A204.1 (cell line): ENCODE measurements around the gene NOP9.

Experiments used
- FAIRE-seq: peaks from 2 replicates; lab custom pipeline; 2012; peaks lifted over from hg19 to GRCh38; lab: Jason Lieb, UNC

NOP9 gene

DNA sequence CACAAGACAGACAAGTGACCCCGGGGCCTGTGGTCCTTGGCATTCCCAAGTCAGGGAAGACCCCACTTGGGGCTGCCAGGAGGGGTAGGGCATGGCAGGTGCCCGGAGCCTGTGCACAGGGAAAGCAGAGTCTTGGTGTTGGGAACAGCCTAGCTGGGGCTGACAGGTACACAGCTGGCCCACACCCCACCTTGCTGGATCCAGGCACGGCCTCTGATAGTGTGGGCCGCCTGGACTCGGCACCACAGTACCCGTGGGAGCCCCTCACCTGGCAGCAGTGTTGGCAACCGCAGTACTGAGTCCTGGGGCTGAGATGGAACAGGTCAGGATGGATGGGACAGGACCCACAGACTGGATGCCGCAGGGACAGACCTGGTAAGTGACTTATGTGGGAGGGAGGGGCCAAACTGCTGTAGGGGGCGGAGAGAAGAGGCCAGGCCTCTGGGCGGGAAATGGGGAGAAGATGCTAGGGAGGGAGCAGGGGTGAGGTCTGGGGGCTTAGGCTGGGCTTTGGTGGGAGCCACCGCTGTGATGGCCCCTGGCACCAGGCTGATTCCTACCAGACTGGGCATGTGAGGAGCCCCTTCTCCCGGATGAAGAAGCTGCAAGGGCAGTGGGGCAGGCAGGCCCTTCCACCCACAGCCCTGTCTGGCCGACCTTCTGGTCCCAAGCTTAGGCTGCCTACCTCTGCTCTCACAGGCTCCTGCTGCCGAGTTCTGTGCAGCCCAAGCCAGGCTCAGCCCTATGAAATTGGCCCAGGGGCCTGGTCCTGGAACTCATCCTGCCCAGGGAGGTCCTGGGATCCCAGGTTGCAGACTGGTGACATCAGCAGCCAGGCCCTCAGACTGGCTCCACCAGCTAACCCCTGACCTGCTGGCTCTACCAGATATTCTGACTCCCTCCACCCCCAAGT is 36.6 kb upstream of the NOP9 start, which contains the start of gene TGM1:
Gene TGM1 (minus strand): TSS at position 357 of the 913 bp plus-strand sequence. CDS start 825 bp downstream, outside the sequence.
- FAIRE-seq: no peak

DNA sequence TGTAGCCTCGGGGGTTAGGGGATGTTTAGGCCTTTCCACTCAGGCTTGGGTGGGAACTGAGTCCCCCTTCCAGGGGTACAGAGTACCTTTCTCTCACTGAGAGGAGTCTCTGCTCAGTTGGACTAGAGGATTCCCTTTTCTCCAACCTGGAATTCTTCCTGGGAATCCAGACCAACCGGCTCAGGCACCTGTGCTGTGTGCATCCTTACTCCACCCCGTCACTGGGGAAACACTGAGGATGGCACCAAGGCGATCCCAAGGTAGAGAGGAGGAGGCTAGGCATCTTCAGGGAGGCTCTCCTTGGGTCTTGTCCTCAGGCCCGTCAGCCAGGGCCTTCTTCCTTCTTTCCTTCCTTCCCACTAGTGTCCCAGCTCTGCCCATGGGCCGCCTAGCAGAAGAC is 35.8 kb upstream of the NOP9 start:
- no peak for FAIRE-seq

DNA sequence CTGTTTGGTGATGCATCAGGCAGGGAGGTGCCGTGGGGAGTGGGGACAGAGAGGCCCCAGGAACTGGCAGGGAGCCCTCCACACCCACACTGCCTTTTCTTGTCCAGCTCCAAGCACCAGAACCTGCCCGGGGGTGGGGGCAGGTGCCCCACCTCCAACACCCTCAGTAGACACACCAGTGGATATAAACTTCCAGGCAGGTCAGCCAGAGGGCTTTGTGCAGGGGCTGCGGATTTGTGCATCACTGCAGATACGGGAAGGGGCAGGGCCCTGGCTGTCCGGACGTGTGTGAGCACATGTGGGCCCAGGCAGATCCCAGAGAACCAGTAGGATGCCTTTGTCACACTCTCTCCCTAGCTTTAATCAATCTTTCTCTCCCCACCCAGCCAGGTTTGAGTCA is 35.4 kb upstream of the NOP9 start:
- no peak for FAIRE-seq

DNA sequence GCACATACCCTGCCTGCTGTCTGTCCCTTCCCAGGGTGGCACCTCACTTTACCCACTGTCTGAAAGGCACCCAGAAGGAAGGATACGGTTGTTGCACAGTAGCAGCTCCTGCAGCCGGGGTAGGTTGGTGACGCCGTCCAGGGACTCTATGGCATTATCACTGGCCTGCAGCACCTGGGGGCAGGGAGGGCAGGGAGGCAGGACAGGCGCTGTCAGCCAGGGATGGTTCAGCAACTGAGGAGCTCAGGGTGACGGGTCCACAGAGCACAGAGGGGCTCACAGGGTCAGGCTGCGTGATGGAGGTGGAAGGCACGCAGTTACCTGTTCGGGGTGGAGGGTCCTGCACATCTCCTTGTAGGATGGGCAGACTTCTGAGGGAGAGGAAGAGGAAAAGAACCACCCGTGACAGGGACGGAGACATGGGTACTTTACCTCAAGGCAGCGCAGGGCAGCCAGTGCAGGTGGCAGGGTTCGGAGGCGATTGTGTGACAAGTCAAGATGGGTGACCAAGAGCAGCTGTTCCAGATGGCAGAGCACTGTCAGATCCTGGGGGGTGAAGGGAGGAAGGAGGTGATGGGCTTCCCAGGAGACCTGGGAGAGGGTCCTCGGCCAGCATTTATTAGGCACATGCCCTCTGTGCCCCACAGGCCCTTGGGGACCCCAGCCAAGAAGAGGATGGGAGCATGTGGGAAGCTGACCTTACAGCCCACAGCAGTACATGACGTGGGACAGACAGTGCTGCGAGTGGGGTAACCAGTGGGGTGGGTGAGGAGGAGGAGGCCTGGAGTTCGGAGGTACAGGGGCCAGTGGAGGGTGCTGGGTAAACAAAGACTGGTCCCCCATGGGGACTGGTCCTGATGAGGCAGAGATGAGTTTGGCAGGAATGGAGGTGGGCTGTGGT is 33.1 kb upstream of the NOP9 start:
- FAIRE-seq: no peak

DNA sequence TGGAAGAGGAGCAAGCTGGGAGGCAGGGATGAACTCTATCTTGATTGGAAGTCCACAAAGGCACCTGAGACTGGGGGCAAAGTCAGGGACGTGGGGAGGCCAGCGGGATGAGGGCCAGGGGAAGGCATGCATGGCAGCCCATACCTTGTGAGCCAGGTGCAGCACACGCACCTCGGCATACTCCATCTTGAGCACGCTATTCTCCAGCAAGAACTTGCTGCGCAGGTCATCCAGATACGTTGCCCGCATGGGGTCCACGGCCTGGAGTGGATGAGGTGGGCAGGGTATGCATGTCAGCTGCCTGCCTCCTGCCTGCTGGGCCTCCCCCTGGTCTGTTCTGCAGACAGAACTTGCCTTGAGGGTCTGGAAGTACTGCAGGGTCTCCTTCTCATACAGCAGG is 32.1 kb upstream of the NOP9 start:
- FAIRE-seq: no peak

DNA sequence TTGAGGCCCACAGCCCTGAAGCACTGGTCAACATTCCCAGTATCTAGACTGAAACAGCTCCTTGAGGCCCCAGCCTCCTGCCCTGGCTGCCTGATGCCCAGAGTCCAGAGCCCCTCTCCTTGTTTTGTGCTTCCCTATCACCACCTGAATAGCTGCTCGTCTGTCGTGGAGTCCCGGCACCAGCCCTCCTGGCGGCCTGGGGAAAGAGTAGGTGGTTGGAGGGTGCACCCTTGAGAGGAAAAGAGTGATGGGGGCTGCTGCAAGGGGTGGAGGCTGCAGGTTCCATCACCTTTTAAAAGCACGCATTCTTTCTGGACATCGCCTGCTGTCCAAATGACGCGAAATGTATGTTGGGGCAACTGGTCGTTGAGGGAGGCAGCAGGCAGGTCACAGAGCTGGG is 31.4 kb upstream of the NOP9 start:
- no peak for FAIRE-seq

DNA sequence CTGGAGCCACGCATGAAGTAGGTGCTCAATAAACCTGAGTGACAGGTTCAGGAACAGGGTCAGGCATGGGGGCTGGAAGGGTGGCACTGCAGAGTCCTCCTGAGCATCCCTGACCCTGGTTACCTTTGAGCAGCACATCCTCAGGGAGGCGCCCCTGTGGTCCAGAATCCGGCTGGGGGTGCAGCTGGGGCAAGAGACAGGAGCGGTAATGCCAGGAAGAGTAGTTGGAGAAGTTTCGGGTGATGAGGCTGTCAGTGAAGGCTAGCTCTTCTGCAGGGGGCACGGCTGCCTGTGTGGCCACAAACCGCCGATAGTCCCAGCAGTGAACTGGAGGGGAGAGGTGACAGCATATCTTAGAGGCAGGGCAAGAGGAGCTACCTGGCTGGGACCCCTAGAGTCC is 30.3 kb upstream of the NOP9 start:
- no peak for FAIRE-seq

DNA sequence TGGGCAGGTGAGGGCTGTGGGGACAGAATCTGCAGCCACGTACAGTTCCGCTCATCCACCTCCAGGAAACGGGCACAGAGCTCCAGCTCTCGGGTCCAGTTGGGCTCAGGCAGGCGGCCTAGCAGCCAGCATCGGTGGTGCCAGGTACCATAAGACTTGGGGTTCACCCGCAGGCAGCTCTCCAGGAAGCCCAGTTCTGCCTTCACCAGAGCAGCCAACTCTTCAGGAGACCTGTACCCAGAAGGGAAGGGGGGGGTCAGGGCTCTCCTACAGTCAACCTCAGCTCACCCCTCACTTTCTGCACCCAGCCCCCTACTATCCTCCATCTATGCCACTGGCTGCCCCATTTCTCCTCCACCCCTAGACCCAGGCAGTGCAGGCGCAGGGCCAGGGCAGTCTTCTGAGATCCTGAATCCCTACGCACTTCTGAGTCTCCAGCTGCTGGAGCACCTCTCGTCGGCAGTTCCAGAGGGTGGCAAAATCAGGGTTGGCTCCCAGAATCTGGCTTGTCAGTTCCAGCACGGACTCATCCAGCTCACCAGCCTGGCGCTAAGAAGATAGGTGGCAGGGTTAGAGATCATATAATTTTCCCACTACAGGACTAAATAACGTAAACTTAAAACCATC is 29.6 kb upstream of the NOP9 start:
- FAIRE-seq: no peak

DNA sequence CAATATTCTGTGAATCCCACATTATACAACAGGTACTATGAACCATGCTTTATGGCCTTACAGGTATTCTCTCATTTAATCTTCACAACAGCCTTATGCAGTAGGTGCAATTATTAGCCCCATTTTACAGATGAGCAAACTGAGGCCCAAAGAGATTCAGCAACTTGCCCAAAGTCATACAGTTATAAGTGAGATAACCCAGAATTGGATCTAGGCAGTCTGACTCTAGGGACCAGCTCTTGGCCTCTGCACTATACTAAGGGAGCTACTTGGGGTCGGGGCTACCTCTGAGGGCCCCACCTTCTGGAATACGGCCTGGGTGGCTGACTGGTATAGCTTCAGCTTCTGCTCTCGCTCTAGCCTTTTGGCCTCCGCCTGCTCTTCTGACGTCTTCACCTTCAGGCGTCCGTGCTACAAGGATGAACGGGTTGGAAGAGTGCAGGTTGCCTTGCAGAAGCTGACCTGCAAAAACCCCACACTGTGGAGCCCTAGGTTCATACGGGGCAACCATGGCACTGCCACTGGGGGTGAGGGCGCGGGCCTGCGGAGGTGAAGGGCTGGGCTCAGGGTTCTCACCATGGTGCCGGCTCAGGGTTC is 29.0 kb upstream of the NOP9 start:
- FAIRE-seq: no peak

DNA sequence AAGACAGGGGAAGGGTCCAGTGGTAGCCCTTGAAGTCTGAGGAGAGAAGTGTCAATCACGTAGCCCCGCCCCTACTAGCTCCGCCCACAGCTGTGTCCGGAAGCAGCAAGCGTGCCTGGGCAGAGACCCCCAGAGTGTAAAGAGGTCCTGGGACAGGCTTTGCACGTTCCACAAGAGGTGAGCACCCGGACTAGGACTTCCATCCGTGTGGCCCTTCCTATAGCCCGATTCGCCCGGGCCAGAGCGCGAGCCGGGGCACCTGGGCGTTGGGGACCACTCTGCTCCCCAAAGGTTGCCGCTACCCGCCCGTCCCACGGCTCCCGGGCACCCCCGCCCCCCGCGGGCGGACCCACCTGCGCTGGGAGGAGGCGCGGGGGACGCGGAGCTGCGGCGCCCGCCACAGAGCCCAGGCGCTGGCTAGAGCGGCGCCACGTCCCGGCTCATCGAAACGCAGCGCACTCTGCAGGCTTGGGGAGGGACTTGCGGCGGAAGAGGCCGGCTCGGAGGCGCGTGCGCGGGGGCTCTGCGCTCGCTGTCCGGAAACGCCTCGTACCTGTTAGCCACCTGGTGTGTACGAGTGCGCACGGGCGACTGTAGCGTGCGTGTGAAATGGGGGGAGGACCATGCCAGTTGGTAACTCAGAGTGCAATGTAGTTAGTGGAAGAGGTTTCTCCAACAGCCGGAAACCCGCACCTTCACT is 28.4 kb upstream of the NOP9 start, which contains the start of gene RABGGTA:
Gene RABGGTA (minus strand): TSS at position 464 of the 700 bp plus-strand sequence. CDS start 482 bp downstream, outside the sequence.
- FAIRE-seq: no peak

DNA sequence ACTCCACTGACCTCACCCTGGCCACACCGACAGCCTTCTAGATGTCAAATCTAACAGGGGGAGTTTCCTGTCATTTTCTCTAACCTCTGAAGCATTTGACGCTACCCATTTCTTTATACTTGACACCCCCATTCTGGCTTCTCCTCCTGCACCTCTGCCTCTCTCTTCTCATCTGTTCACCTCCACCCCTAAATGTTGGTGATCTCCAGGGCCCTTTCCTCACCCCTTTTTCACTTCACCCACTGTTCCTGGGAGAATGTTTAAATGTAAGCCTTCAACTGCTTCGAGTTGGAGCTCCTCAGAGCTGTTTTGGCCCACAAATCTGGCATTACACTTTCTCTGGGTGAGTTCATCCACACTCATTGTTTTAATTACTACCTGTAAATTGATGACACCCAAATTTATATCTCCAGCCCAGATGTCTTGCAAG is 27.8 kb upstream of the NOP9 start:
- FAIRE-seq: no peak

DNA sequence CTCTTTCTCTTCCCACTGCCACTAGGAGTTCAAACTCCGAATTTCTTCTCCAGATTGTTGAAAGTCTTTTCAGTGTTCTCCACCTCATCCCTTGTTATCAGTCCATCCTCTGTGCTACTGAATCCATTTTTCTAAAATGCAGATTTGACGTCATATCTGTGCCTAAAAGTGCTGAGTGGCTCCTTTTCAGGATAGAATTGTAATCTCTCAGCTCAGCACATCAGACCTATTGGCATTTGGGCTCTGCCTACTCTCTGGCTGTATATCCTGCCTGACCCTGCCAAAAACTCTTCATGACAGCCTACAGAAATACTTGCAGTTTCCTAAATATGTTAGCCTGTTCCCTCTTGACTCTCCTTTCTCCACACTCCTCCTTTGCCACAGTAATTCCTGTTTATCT is 27.2 kb upstream of the NOP9 start:
- FAIRE-seq: no peak

DNA sequence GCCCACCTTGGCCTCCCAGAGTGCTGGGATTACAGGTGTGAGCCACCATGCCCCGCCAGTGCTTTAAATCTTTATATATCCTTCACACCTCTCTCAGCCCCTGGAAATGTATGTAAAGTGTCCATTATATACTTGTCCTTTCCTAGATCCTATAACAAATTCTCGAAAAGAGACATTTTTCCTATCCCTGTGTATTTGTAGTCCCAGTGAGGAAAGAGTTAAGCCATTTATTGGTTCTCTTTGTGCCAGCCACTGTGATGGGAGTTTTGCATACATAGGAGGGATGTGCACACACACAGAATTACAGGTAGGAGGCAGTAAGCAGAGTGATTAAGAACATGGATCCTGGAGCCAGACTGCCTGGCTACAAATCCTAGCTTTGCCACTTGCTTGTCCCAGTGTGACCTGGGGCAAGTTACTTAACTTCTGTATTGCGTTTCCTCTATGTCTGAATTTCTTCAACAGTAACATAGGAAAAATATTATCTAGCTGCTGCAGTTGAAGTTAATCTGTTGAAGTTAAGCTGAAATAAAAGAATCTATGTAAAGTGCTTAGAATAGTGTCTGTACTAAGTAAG is 26.1 kb upstream of the NOP9 start:
- FAIRE-seq: no peak

DNA sequence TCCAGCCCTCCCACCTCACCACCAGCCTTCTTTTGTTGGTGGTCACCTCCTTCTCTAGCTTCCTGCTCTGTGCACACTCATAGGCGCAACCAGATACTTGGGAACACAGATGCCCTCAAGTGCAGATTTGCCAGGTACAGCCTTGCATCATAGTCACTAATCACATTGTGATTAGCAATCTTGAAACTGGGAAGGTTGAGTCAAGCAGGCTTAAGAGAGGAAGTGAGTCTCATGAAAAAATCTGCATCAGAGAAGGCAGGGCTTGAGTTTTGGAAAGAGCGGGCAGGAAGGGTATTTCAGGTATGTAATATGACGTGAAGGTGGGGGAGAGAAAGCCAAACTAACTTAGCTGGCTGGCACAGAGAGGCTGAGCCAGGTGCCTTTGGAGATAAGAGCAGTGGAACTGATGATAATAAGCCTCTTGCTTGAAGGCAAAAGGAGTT is 25.5 kb upstream of the NOP9 start:
- FAIRE-seq: no peak

DNA sequence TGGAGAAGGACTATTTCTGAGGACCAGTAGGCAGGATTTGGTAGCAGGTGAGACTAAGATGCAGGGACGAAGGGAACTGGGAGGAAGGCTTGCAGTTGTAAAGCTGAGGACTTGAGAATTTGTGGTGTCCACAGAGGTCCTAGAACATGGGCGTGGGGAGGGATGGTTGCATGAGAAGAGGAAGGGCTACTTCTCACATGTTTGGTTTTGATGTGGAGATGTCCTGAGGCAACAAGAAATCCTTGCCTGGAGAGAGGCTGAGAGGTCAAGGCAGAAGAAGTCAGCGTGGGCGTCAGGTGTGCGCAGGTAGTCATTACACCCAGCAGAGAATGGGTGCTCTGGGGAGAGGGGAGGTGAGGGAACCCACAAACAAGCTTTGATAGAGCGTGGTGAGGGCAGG is 22.6 kb upstream of the NOP9 start:
- no peak for FAIRE-seq

DNA sequence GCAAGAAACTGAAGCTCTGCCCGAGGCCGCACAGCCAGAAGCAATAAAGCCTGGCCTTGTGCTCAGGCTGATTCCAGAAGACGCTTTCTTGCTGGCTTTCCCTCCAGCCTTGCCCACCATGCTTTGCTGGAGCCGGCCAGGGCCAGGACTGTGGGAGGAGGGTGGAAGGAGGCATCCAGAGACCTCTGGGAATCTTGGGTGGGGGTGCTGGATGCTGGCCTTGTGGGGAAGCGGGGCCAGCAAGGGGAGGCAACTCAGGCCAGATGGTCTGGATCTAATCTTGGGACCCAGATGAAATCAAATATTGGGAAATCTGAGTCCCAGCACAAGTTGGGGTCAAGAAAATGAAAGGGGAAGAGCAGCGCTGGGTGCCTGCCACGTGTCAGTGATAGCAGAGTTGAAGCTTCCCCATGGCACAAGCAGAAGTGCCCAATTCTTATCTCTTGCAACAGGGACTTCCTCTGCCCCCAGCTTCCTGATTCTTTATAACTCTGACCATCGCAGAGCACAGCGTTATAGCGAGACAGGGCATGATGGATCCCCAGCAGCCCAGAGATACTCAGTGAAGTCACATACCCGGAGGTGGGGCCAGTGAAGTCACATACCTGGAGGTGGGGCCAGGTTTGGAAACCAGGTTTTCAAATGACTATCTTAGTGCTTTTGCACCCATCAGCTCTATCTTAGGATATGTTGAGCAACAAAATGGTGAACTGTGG is 21.9 kb upstream of the NOP9 start:
- no peak for FAIRE-seq

DNA sequence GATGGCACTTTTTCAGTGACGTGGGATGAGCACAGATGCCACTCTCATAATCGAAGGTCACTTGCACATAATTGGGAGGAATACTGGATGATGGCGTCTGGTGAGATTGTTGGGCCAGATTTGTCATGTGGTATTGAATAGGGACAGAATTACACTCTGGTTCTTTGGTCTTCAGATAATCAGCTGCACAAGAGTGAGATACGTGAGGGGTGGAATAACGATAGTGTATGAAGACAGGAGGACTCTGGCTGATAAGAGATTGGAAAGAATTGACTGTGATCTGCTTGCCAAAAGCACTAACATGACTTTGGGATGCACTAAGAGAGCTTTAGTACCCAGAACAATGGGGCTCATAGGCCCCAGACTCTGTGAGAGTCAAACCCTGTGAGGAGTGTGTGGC is 21.2 kb upstream of the NOP9 start:
- no peak for FAIRE-seq

DNA sequence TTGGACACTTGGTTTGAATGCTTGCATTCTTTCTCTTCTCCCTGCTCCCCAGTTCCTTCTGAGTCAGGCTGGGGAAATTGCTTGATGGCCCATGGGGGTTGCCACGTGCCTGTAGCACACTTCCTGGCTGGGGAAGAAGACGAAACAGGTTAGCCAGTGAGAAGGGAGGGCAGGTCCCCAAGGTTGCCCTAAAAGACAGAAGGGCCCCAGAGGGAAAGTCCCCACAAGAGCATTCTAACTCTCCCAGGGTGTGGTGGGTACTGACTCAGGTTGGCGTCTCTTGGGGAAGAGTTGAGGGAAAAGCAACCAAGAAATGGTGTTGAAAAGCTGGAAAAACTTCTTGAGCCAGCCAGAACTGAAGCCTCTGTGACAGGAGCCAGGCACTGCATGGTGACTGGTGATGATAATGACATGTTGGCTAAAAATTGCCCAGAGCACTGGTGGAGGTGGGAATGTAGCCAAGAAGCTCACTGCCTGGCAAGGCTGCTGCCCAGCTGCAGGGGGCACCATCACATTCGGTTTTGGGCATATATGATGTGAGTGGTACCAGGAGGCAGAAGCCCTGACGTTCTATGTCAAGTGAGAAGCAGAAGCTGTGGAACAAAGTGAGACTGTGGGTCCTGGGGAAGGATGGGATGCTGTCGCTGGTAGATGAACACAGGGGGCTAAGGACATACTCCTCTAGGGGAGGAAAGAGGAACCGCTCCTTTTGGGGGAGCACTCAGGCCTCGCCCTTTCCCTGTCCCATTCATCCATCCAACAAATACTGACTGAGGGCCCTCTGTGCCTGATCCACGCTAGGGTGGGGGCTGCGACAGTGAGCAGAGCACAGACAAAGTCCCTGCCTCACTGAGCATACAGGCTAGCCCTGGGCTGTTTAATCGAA is 20.1 kb upstream of the NOP9 start:
- no peak for FAIRE-seq

DNA sequence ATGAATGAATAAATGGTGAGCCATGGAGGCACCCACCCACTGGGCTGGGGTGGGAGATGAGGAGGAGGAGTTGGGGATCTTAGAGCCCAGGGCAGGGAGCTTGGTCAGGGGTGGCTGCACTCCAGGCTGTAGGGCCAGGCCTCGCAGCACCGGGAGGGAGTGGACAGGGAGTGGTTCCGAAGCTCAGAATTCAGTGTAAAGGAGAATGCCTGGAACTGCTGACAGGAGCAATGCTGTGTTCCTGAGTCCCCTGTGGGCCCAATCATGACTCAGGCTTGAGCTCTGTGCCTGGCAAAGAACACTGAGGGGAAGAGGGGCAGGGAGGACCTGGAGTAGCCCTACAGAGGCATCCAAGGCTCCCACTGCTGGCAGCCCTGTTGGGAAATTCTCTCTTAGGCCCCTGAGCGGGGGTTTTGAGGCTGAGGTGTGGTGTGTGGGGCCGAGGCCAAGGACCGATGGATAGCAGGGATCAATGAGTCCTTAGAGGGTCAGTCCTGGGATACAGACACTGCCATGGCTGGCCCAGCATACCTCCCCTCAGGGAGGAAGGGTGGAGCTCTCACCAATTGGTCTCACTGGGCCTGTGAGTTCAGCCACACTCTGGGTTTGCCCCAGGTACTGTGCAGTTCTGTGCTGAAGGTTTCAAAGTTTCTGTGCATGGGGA is 18.7 kb upstream of the NOP9 start:
- no peak for FAIRE-seq
